Measurements from ENCODE around the gene CXCL16.
"Not testable (repeated sequence)": the region's sequence is repeated elsewhere in the genome, so short reads cannot be mapped to it uniquely, and the experiment has no call there.

Gene CXCL16

GRCh38 chr17:4721203-4722135 is 18.3 kb downstream of the CXCL16 start:
- no peak for DNase-seq (ENCODE audit: low read depth in 2 of 2)

- DNase-seq (ENCODE audit: low read depth in 2 of 2) = no peak
These were observed 18.9 kb downstream of the CXCL16 start for GRCh38 chr17:4720787-4721186.

- DNase-seq (ENCODE audit: low read depth in 2 of 2) = no peak
These were observed 20.0 kb downstream of the CXCL16 start for GRCh38 chr17:4719684-4720221.

GRCh38 chr17:4719146-4719545 is 20.6 kb downstream of the CXCL16 start:
- DNase-seq (ENCODE audit: low read depth in 2 of 2) = no peak

- no peak for DNase-seq (ENCODE audit: low read depth in 2 of 2)
These were observed 21.5 kb downstream of the CXCL16 start for GRCh38 chr17:4718276-4718675.

- DNase-seq (ENCODE audit: low read depth in 2 of 2) = no peak
These were observed 21.9 kb downstream of the CXCL16 start for GRCh38 chr17:4717791-4718190.

GRCh38 chr17:4716081-4716480 is 23.6 kb downstream of the CXCL16 start:
- no peak for DNase-seq (ENCODE audit: low read depth in 2 of 2)

GRCh38 chr17:4715063-4715744 is 24.5 kb downstream of the CXCL16 start:
- peak; percentile 33 to 45 for DNase-seq (ENCODE audit: low read depth in 2 of 2)

- DNase-seq (ENCODE audit: low read depth in 2 of 2) = not testable (repeated sequence)
These were observed 25.2 kb downstream of the CXCL16 start for GRCh38 chr17:4714340-4715062.

- DNase-seq (ENCODE audit: low read depth in 2 of 2) = no peak
These were observed 27.2 kb downstream of the CXCL16 start for GRCh38 chr17:4712526-4712925.

- no peak for DNase-seq (ENCODE audit: low read depth in 2 of 2)
These were observed 28.0 kb downstream of the CXCL16 start for GRCh38 chr17:4711661-4712181.

GRCh38 chr17:4710693-4711634 is 28.8 kb downstream of the CXCL16 start:
- peak in 1 of 2 donors; percentile 26 for DNase-seq (ENCODE audit: low read depth in 2 of 2)

GRCh38 chr17:4709794-4710692 is 29.7 kb downstream of the CXCL16 start, which contains the start of gene ARRB2:
TSS of gene ARRB2 (plus strand) at chr17:4710632. CDS start at chr17:4710722, 90 bp downstream.
- DNase-seq (ENCODE audit: low read depth in 2 of 2) = peak; percentile 97 to 100

GRCh38 chr17:4708436-4708835 is 31.3 kb downstream of the CXCL16 start:
- peak in 1 of 2 donors; percentile 26 for DNase-seq (ENCODE audit: low read depth in 2 of 2)

GRCh38 chr17:4706121-4706520 is 33.6 kb downstream of the CXCL16 start:
- DNase-seq (ENCODE audit: low read depth in 2 of 2) = no peak

GRCh38 chr17:4704991-4705390 is 34.7 kb downstream of the CXCL16 start:
- DNase-seq (ENCODE audit: low read depth in 2 of 2) = no peak

- not testable (repeated sequence) for DNase-seq (ENCODE audit: low read depth in 2 of 2)
These were observed 35.2 kb downstream of the CXCL16 start for GRCh38 chr17:4704574-4704907.

- no peak for DNase-seq (ENCODE audit: low read depth in 2 of 2)
These were observed 36.4 kb downstream of the CXCL16 start for GRCh38 chr17:4703330-4703691.

- DNase-seq (ENCODE audit: low read depth in 2 of 2) = no peak
These were observed 38.6 kb downstream of the CXCL16 start for GRCh38 chr17:4701116-4701515.

All from stimulated activated CD8-positive, alpha-beta memory T cell treated with anti-CD3 and anti-CD28 coated beads, Interleukin-7, amount 100 ng/mL, for 4 hours (primary cell).